GM19452 (cell line): Measurements from ENCODE around the gene TNFRSF12A.
"Not testable (repeated sequence)": the region's sequence is repeated elsewhere in the genome, so short reads cannot be mapped to it uniquely, and the experiment has no call there.

Source experiments
- ATAC-seq: cut with Tn5 transposase; IDR thresholded peaks from one replicate; pipeline ENCODE4 v1.9.1; 2021; ENCODE audit not compliant: unreplicated experiment

TNFRSF12A gene

GRCh38 chr16:3060339-3061127, 40.4 kb downstream of the TNFRSF12A start:
- no peak for ATAC-seq

- ATAC-seq: no peak
These were observed 42.4 kb downstream of the TNFRSF12A start for GRCh38 chr16:3062553-3062952.

- ATAC-seq: no peak
These were observed 43.6 kb downstream of the TNFRSF12A start for GRCh38 chr16:3063625-3064386.

GRCh38 chr16:3065069-3065741, 45.0 kb downstream of the TNFRSF12A start, which contains the start of gene IL32:
TSS of gene IL32 (plus strand) at chr16:3065640. CDS start at chr16:3065812, 172 bp downstream.
- ATAC-seq: no peak

- ATAC-seq: no peak
These were observed 45.7 kb downstream of the TNFRSF12A start for GRCh38 chr16:3065742-3066439.

GRCh38 chr16:3066440-3066748, 46.2 kb downstream of the TNFRSF12A start:
- no peak for ATAC-seq

- no peak for ATAC-seq
These were observed 48.3 kb downstream of the TNFRSF12A start for GRCh38 chr16:3068487-3068886.

- not testable (repeated sequence) for ATAC-seq
These were observed 49.0 kb downstream of the TNFRSF12A start for GRCh38 chr16:3069146-3069545.

GRCh38 chr16:3070608-3071111, 50.5 kb downstream of the TNFRSF12A start:
- no peak for ATAC-seq

GRCh38 chr16:3071655-3072054, 51.5 kb downstream of the TNFRSF12A start:
- no peak for ATAC-seq
